GM12874 (cell line): ENCODE results near the gene SYDE2.

Source experiments
- TF ChIP-seq, protein P1 (sequence below): IDR thresholded peaks from 2 replicates; pipeline ENCODE4 v1.5.1; 2011; ENCODE audit warnings: low read depth, mild to moderate bottlenecking, control low read depth, low read length, moderate library complexity; ENCODE audit not compliant: insufficient read depth

Gene SYDE2

DNA sequence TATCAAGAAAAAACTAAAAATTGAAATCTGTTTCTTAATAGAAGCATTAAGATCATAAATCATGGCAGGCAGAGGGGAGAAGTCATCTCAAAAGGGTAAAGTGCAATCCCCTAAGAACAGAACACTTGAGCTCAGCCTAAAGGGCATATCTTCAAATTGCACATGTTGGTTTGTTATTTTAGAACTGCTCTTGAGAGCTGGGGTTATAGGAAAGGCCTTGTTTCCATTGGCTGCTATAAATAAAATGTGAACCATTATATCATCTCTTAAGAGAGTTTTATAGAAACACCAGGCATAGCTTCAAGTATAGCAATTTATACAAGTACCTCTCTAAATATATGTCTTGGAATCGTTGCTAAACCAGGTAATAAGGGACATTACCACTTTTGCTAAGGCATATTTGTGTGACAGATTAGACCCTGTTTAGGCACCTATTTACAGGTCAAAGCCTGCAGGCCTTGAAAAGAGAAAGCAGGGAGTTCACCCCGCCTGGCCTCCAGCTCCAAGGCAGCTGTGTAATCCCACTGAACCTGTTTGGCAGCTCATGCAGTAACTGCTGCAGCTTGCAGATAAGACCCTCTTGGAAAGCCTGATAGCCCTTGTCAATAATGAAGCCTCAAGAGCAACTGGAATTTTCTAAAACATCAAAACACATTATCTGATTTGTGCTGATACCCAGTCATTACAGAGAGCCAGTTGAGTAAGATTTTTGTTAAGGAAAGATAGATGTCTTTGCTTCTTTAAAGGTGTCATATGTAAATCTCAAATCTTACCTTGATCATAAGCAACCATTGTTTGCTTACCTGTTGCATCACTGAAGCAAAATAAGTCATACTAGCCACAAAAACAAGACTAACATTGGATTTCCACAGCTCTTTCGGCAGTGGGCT lies 24.2 kb upstream of the SYDE2 start:
- TF ChIP-seq, protein P1, sequence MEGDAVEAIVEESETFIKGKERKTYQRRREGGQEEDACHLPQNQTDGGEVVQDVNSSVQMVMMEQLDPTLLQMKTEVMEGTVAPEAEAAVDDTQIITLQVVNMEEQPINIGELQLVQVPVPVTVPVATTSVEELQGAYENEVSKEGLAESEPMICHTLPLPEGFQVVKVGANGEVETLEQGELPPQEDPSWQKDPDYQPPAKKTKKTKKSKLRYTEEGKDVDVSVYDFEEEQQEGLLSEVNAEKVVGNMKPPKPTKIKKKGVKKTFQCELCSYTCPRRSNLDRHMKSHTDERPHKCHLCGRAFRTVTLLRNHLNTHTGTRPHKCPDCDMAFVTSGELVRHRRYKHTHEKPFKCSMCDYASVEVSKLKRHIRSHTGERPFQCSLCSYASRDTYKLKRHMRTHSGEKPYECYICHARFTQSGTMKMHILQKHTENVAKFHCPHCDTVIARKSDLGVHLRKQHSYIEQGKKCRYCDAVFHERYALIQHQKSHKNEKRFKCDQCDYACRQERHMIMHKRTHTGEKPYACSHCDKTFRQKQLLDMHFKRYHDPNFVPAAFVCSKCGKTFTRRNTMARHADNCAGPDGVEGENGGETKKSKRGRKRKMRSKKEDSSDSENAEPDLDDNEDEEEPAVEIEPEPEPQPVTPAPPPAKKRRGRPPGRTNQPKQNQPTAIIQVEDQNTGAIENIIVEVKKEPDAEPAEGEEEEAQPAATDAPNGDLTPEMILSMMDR: no peak

DNA sequence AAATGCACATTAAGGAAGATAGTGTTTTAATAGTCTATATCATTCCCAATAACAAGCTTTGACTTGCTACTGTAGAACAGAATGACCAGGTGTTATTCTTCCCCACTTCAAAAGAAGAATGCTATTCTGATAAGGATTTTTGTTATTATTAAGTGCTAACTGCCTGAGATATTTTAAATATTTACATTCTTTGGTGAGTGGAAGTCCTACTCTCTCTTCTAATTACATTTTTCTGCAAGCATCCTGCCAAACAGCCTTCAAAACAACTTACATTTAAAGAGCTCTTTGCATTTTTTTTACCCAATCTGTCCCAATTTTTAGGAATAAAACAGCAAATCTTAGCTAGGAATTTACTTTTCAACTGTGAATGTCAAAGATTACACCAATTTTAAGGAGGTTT lies 23.5 kb upstream of the SYDE2 start:
- TF ChIP-seq, protein P1: no peak

DNA sequence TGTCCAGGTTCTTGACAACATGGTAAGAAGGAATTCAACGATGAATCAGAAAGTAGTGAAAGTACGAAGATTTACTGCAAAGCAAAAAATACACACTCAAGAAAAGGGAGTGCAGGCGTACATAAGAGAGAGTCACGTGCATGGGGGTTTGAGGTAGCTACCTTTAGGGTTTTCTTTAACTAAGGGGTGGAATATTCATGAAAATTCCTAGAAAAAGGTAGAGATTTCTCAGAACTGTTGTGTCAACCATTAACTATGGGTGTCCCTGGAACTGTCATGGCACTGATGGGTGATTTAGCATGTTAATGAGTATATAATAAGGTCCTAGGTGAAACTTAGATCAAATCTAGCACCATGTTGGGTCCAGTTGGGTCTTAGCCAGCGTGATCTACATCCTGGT lies 22.5 kb upstream of the SYDE2 start:
- TF ChIP-seq, protein P1: no peak

DNA sequence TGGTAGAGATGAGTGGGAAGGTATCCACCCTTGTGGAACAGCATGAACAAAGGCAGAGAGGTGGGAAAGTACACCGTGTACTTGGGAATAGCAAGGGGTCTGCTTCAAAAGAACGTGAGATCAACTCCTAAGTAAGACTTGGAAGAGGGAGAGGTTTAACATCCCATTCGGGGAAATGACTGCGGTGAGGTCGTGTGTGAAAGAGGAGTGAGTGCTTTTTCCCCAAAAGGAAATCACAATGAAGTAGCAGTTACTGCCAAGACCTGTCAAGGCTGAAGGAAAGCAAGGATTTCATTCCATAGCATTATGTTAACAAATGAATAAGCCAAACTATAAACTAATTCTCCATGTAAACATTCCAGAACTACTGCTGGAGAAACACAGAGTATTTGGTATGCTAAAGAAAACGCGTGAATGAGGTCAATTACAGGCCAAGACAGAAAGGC lies 20.0 kb upstream of the SYDE2 start:
- TF ChIP-seq, protein P1: no peak

DNA sequence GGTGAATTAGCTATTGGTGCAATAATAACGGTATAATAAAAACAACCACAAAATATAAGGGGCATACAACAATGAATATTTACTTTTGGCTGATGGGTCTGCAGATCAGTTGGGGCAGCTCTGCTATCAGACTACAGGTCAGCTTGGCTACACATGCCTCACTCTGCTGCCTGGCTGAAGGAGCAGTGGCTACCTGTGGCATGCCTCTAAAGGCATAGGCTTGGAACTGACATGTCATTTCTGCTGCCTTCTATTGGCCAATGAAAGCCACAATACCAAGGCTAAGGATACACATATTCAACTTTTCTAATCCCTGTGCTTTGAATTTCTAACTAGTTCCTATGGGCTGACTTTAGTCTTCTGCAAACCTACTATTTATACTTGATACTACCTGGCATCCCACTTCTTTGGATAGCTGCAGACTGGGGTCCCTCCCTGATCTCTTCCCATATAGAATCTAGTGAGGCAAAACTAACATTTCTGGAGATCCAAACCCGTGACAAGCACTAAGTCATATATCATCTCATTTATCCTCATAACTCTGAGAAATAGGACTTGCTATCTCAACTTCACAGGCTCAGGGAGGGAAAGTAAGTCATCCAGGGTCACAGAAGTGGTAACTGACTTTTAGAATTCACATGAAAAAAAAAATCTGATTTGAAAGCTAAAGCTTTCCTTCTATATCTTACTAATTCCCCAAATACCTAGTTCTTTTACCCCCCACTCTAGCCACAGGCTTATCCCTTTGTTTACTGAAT lies 19.2 kb upstream of the SYDE2 start:
- TF ChIP-seq, protein P1: no peak

DNA sequence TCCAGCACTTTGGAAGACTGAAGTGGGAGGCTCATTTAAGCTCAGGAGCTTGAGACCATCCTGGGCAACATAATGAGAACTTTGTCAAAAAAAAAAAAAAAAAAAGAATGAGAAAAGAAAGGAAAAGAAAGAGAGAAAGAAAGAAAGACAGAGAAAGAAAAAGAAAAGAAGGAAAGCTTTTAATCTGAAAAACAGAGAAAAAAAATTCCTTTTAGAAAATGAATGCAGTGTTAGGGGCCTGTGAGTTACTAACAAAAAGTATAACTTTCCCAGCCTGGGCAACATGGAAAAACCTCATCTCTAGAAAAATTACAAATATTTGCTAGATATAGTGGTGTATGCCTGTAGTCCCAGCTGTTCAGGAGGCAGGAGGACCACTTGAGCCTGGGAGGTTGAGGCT lies 15.9 kb upstream of the SYDE2 start:
- TF ChIP-seq, protein P1: no peak

DNA sequence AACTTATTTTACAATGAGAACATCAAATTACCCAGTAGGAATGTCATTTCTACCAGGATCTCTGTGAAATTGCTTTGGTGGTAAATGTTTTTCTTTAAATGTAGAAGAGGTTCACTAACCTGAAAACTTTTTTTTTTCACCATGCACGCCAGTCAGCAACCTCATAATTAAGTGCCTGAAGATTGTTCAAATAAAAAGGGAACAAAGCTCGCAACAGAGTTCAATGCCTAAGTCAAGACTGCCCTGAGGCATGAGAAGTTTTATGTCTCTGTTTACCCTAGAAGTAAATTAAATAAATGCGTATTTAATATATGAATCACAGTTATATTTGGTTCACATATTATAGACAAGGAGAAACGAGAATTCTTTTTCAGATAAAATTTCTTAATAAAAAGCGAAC lies 13.8 kb upstream of the SYDE2 start:
- TF ChIP-seq, protein P1: no peak
